ENCODE results near the gene CKAP5. TPM values are rescaled to one million over a fixed set of nuclear protein-coding genes. Genes with fewer than 3 reads are reported as not detected.

Gene CKAP5
- total RNA-seq, 1 donor from 2014 or later: 247 TPM

DNA sequence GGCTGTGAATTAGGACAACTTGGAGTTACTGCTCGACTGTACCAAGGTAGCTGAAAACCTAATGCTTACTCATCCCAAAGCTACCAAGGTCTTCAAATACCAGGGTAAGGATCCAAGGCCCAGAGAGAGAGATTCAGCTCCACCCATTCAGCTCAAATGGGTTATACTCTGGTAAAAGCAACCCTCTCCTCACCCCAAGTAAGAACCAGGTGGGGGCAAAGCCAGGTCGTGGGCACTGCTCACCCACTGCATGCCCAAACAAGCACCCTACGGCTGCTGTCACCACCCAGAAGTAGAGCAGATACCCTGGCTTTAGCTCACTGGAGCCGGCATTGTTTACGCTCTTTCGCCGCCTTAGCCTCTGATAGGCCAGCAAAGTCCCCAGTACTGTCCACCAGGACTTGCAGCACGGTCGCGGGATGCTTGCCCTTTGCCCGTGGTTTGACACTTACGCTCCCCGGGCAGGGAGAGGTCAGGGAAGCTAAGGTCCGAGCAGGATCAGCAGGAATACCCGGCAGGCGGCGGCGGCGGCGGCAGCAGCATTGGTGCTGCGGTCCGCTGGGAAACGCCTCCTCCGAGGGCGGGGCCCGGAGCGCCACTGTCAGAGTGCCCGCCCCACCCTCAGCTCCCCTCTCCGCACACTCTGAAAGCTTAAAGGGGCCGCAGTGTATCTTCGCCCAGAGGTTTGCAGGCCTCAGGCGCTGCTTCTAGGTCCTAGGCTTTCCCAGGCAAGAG is 19.6 kb downstream of the CKAP5 start:
- peak overlapping the region; percentile 82 for H3K4me3 Mint-ChIP-seq
- no peaks in the 10 kb centered on the region for H3K9me3 Mint-ChIP-seq
- Histone ChIP-seq H3K9ac (peak overlapping the region; percentile 21), H3F3A (ENCODE audit: low read depth) (peaks cover 34% of the 10 kb centered on the region), H2AFZ (replicated peaks) (no peak overlapping the region), H3K9me3 (ENCODE audit: low read depth) (no peaks in the 10 kb centered on the region), H3K4me1 (peaks cover 25% of the 10 kb centered on the region), H3K27me3 (no peaks in the 10 kb centered on the region), H3K4me2 (peak overlapping the region; percentile 88), H3K36me3 (no peaks in the 10 kb centered on the region), H3K79me2 (ENCODE audit: low read depth) (peaks cover 100% of the 10 kb centered on the region), H4K20me1 (ENCODE audit: low read depth) (peaks cover 97% of the 10 kb centered on the region), H3K4me3 (peak overlapping the region; percentile 61), H3K27ac (no peak overlapping the region)
- H3K4me1 Mint-ChIP-seq: peaks cover 26% of the 10 kb centered on the region
- peak overlapping the region; percentile 4 for H3K27ac Mint-ChIP-seq
- DNase-seq (ENCODE audit: low spot score): peak; percentile 93
- no peak for TF ChIP-seq EZH2 (IDR thresholded peaks at IDR 0.05)
- TF ChIP-seq EZH2phosphoT487 (IDR thresholded peaks at IDR 0.05): no peak
- TF ChIP-seq, protein P1, sequence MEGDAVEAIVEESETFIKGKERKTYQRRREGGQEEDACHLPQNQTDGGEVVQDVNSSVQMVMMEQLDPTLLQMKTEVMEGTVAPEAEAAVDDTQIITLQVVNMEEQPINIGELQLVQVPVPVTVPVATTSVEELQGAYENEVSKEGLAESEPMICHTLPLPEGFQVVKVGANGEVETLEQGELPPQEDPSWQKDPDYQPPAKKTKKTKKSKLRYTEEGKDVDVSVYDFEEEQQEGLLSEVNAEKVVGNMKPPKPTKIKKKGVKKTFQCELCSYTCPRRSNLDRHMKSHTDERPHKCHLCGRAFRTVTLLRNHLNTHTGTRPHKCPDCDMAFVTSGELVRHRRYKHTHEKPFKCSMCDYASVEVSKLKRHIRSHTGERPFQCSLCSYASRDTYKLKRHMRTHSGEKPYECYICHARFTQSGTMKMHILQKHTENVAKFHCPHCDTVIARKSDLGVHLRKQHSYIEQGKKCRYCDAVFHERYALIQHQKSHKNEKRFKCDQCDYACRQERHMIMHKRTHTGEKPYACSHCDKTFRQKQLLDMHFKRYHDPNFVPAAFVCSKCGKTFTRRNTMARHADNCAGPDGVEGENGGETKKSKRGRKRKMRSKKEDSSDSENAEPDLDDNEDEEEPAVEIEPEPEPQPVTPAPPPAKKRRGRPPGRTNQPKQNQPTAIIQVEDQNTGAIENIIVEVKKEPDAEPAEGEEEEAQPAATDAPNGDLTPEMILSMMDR (IDR thresholded peaks at IDR 0.05): no peak
- peaks cover 2% of the 10 kb centered on the region for H3K36me3 Mint-ChIP-seq
- no peaks in the 10 kb centered on the region for H3K27me3 Mint-ChIP-seq (ENCODE audit: insufficient read depth, low read depth)

DNA sequence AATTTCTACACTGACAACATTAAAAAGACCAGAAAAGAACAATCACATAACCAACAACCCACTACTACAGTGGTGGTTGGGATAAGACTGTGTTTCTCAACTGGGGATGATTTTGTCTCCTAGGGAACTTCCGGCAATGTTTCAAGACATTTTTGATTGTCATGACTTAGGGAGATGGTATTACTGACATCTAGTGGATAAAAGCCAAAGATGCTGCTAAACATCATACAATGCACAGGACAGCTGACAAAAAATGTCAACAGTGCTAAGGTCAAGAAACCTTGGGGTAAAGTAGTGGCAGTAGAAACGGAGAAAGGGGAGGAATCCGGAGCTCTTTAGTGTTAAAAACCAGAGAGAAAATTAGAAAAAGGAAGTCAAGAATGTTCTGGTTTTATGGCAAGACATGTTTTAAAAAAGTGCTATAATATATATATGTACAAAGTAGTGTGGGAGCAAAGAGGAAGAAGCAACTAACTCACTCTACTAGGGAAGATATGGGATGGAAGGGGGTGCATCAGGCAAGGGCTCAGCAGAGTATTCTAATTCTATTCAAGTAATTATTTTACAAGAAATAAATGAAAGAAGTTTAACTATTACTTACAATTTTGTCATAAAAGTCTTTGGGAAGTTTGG is 37.2 kb downstream of the CKAP5 start:
- Mint-ChIP-seq H3K36me3 (peaks cover 12% of the 10 kb centered on the region), H3K4me1 (no peaks in the 10 kb centered on the region), H3K27me3 (ENCODE audit: insufficient read depth, low read depth) (no peaks in the 10 kb centered on the region), H3K27ac (no peak overlapping the region), H3K4me3 (no peak overlapping the region), H3K9me3 (no peaks in the 10 kb centered on the region)
- Histone ChIP-seq H3K9ac (no peak overlapping the region), H3K4me1 (no peaks in the 10 kb centered on the region), H3F3A (ENCODE audit: low read depth) (peaks cover 11% of the 10 kb centered on the region), H3K27ac (no peak overlapping the region), H3K4me2 (no peak overlapping the region), H3K27me3 (no peaks in the 10 kb centered on the region), H3K9me3 (ENCODE audit: low read depth) (no peaks in the 10 kb centered on the region), H2AFZ (replicated peaks) (no peak overlapping the region), H4K20me1 (ENCODE audit: low read depth) (peaks cover 14% of the 10 kb centered on the region), H3K4me3 (no peak overlapping the region), H3K79me2 (ENCODE audit: low read depth) (peaks cover 18% of the 10 kb centered on the region), H3K36me3 (peaks cover 25% of the 10 kb centered on the region)
- TF ChIP-seq, protein P1 (IDR thresholded peaks at IDR 0.05): peak; percentile 34
- TF ChIP-seq EZH2 (IDR thresholded peaks at IDR 0.05): no peak
- DNase-seq (ENCODE audit: low spot score): no peak

DNA sequence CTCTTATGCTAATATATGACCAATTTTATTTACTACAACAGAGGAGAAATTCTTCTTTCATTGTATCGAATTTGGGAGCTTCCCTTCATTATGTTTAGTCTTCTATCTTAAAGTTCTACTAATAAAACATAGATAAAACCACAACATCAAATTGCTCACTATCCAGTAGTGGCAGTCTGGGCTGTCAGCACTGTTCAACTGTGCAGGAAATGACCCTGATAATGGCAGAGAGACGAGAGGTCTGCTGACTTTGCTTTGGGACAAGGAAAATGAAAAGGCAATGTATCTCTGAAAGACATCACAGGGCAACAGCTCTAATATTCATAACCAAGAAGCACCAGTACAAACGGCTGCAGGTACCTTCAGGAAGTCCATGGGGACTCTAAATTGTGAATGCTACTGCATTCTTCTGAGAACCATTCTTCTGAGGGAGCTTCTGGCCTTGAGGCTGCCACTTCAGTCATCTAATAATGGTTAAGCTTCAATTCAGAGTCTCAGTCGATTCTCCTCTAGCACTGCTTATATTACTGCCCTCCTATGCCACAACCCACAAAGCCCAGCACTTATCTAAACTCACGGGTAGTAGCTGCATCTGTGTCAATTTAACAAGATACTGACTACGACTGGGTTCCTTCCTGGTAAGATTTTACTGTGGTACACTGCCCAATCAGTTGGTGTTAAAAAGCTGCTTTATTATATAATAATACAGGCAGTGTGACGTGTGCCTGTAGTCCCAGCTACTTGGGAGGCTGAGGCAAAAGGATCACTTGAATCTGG is 44.2 kb downstream of the CKAP5 start:
- Mint-ChIP-seq H3K4me3 (no peak overlapping the region), H3K9me3 (no peaks in the 10 kb centered on the region), H3K27me3 (ENCODE audit: insufficient read depth, low read depth) (no peaks in the 10 kb centered on the region), H3K27ac (no peak overlapping the region), H3K36me3 (peaks cover 11% of the 10 kb centered on the region), H3K4me1 (no peaks in the 10 kb centered on the region)
- H3K4me1 ChIP-seq: no peaks in the 10 kb centered on the region
- TF ChIP-seq, protein P1 (IDR thresholded peaks at IDR 0.05): no peak
- TF ChIP-seq EZH2phosphoT487 (IDR thresholded peaks at IDR 0.05) (no peak), EZH2 (IDR thresholded peaks at IDR 0.05) (no peak)
- no peak overlapping the region for H3K27ac ChIP-seq
- DNase-seq (ENCODE audit: low spot score): no peak
- H3K36me3 ChIP-seq: peaks cover 25% of the 10 kb centered on the region
- H3K9me3 ChIP-seq (ENCODE audit: low read depth): no peaks in the 10 kb centered on the region
- no peak overlapping the region for H2AFZ ChIP-seq (replicated peaks)
- H3K9ac ChIP-seq: no peak overlapping the region
- no peak overlapping the region for H3K4me3 ChIP-seq
- no peaks in the 10 kb centered on the region for H3F3A ChIP-seq (ENCODE audit: low read depth)
- no peak overlapping the region for H3K4me2 ChIP-seq
- H4K20me1 ChIP-seq (ENCODE audit: low read depth): peaks cover 10% of the 10 kb centered on the region
- H3K79me2 ChIP-seq (ENCODE audit: low read depth): no peaks in the 10 kb centered on the region
- H3K27me3 ChIP-seq: no peaks in the 10 kb centered on the region

Measured in neural progenitor cell (in vitro differentiated cells).